Fibroblast of skin of right biceps (primary cell): Measurements from ENCODE around the gene C19orf73.

ENCODE experiments used
- DNase-seq: peaks from one replicate; pipeline ENCODE4 v3.0.0-alpha.2; 2013

C19orf73 gene

GRCh38 chr19:49118565-49119410, at the start of gene C19orf73:
C19orf73 (minus strand) TSS chr19:49119143; CDS start chr19:49119022, 121 bp downstream.
- DNase-seq: peak; percentile 94

- no peak for DNase-seq
Observed at GRCh38 chr19:49168421-49168820, 49.5 kb upstream of the C19orf73 start.

GRCh38 chr19:49167857-49168409, 49.0 kb upstream of the C19orf73 start:
- DNase-seq: no peak

- no peak for DNase-seq
Observed at GRCh38 chr19:49165865-49166301, 46.9 kb upstream of the C19orf73 start.

GRCh38 chr19:49165111-49165750, 46.3 kb upstream of the C19orf73 start:
- DNase-seq: no peak

GRCh38 chr19:49161987-49162386, 43.0 kb upstream of the C19orf73 start:
- no peak for DNase-seq

- DNase-seq: no peak
Observed at GRCh38 chr19:49160450-49161189, 41.7 kb upstream of the C19orf73 start.

GRCh38 chr19:49157445-49158224, 38.7 kb upstream of the C19orf73 start, which contains the start of gene TRPM4:
TRPM4 (plus strand) TSS chr19:49157792; CDS start chr19:49157867, 75 bp downstream.
- DNase-seq: peak; percentile 83

GRCh38 chr19:49155820-49156346, 36.9 kb upstream of the C19orf73 start:
- DNase-seq: no peak

- DNase-seq: no peak
Observed at GRCh38 chr19:49155005-49155819, 36.3 kb upstream of the C19orf73 start, which contains the start of gene HRC. HRC (minus strand) TSS chr19:49155396; CDS start chr19:49155237, 159 bp downstream.

- no peak for DNase-seq
Observed at GRCh38 chr19:49154279-49154678, 35.3 kb upstream of the C19orf73 start.

GRCh38 chr19:49153167-49153809, 34.3 kb upstream of the C19orf73 start:
- DNase-seq: no peak

- DNase-seq: no peak
Observed at GRCh38 chr19:49152119-49152550, 33.2 kb upstream of the C19orf73 start.

GRCh38 chr19:49151267-49152118, 32.5 kb upstream of the C19orf73 start:
- DNase-seq: peak; percentile 42

GRCh38 chr19:49150944-49151243, 32.0 kb upstream of the C19orf73 start:
- no peak for DNase-seq

- DNase-seq: peak; percentile 83
Observed at GRCh38 chr19:49150106-49150943, 31.4 kb upstream of the C19orf73 start.

GRCh38 chr19:49149652-49150105, 30.7 kb upstream of the C19orf73 start:
- DNase-seq: peak; percentile 93
